HCT116 (cell line): Measurements from ENCODE around the gene GMPPA. TPM values are rescaled to one million over a fixed set of nuclear protein-coding genes. Genes with fewer than 3 reads are reported as not detected.
A peak's percentile ranks its signal among the peaks of the same experiment; 100 is the strongest.

Experiments
- ATAC-seq: fragments of 200-7000 bp; cut with Tn5 transposase; 2 replicates; pipeline ENCODE4 v1.9.1; 2020; ENCODE audit warnings: mild to moderate bottlenecking, moderate library complexity
- BruUV-seq: library from RNA; stranded (reverse); fragments of 400-500 nt; replicated peaks from 2 replicates; lab custom pipeline; 2021; lab: Mats Ljungman, UMichigan
- CTCF ChIA-PET: fragments of 300-600 bp; sonication (Branson Sonifier 250); formaldehyde crosslinking; loops from one replicate; lab custom pipeline; 2021; ENCODE audit warnings: antibody characterized with exemption; lab: Charles Lee
- POLR2A ChIA-PET: fragments of 300-600, 350-600 bp; sonication (Branson Sonifier 250); formaldehyde crosslinking; loops from one replicate; lab custom pipeline; 2021; ENCODE audit warnings: antibody characterized with exemption; lab: Charles Lee
- RAD21 ChIA-PET, 2 experiments: fragments of 300-600 bp; sonication (Branson Sonifier 250); formaldehyde crosslinking; loops; one replicate each; lab custom pipeline; 2023; ENCODE audit warnings: low total read pairs in 2 of 2; ENCODE audit not compliant: uncharacterized antibody in 2 of 2, unreplicated experiment in 2 of 2, low non-redundant PET in 1 of 2; lab: Charles Lee
- DNase-seq: peaks from one replicate; pipeline ENCODE4 v3.0.0-alpha.2; 2010; ENCODE audit warnings: low read depth, low spot score
- H2AFZ ChIP-seq: fragments of 200-600 bp; shearing (Covaris generic), sonication (generic); 2 replicates; pipeline ENCODE4 v1.6.1; 2017; ENCODE audit warnings: low read depth, mixed run types, mixed read lengths, antibody characterized with exemption, low read length; ENCODE audit not compliant: poor library complexity, severe bottlenecking
- H3K27ac ChIP-seq: 2 replicates; pipeline ENCODE4 v1.5.1; 2012; ENCODE audit warnings: low read depth, low read length
- H3K27me3 ChIP-seq: fragments of 200-600 bp; sonication (generic); 2 replicates; pipeline ENCODE4 v1.6.1; 2016; ENCODE audit warnings: mixed run types, low read length, mixed read lengths; ENCODE audit not compliant: insufficient read depth
- H3K36me3 ChIP-seq, 2 experiments: fragments of 200-500 bp in 1 of 2; fragments of 200-600 bp in 1 of 2; sonication (Bioruptor generic) in 1 of 2; sonication (generic) in 1 of 2; 2 replicates each; pipeline versions ENCODE4 v1.5.1 to v1.6.1; 2014 to 2016; ENCODE audit warnings: low read length in 2 of 2, inconsistent platforms in 1 of 2, mixed read lengths in 1 of 2, mixed run types in 1 of 2; ENCODE audit not compliant: insufficient read depth in 2 of 2, control insufficient read depth in 1 of 2
- H3K4me1 ChIP-seq, 2 experiments: fragments of 200-600 bp in 1 of 2; sonication (generic) in 1 of 2; 2 replicates each; pipeline versions ENCODE4 v1.5.1 to v1.6.1; 2012 to 2017; ENCODE audit warnings: low read length in 2 of 2, inconsistent platforms in 1 of 2, mild to moderate bottlenecking in 1 of 2, mixed read lengths in 1 of 2, mixed run types in 1 of 2, moderate library complexity in 1 of 2; ENCODE audit not compliant: insufficient read depth in 2 of 2, control insufficient read depth in 1 of 2
- H3K4me2 ChIP-seq: fragments of 200-600 bp; sonication (generic); 2 replicates; pipeline ENCODE4 v1.6.1; 2017; ENCODE audit warnings: mixed run types, low read length, mixed read lengths
- H3K4me3 ChIP-seq, 2 experiments: fragments of 200-600 bp in 1 of 2; sonication (generic) in 1 of 2; replicated peaks in 1 of 2; 2 replicates each; pipeline ENCODE4 v1.5.1; 2011 to 2016; ENCODE audit warnings: low read length in 2 of 2, control low read depth in 1 of 2, low read depth in 1 of 2, mild to moderate bottlenecking in 1 of 2, mixed read lengths in 1 of 2, mixed run types in 1 of 2
- H3K79me2 ChIP-seq: fragments of 200-600 bp; sonication (generic); 2 replicates; pipeline ENCODE4 v1.6.1; 2017; ENCODE audit warnings: mild to moderate bottlenecking, mixed run types, low read length, moderate library complexity, mixed read lengths; ENCODE audit not compliant: insufficient read depth
- H3K9ac ChIP-seq: fragments of 200-600 bp; sonication (generic); 2 replicates; pipeline ENCODE4 v1.6.1; 2016; ENCODE audit warnings: low read length, mixed read lengths
- H3K9me2 ChIP-seq: fragments of 200-600 bp; sonication (generic), shearing (Covaris generic); 2 replicates; pipeline ENCODE4 v1.6.1; 2017; ENCODE audit warnings: mixed run types, mild to moderate bottlenecking, moderate library complexity; ENCODE audit not compliant: insufficient read depth
- H3K9me3 ChIP-seq, 2 experiments: fragments of 200-500 bp in 1 of 2; fragments of 200-600 bp in 1 of 2; sonication (Bioruptor generic) in 1 of 2; sonication (generic) in 1 of 2; 2 replicates each; pipeline ENCODE4 v1.6.1; 2014 to 2017; ENCODE audit warnings: low read length in 2 of 2, mixed read lengths in 2 of 2, inconsistent platforms in 1 of 2, low read depth in 1 of 2, mild to moderate bottlenecking in 1 of 2, mixed run types in 1 of 2, moderate library complexity in 1 of 2; ENCODE audit not compliant: control insufficient read depth in 1 of 2, insufficient read depth in 1 of 2
- H4K20me1 ChIP-seq: fragments of 200-600 bp; sonication (generic), shearing (Covaris generic); 2 replicates; pipeline ENCODE4 v1.6.1; 2017; ENCODE audit warnings: mixed run types, mild to moderate bottlenecking, moderate library complexity; ENCODE audit not compliant: insufficient read depth
- CTCF ChIP-seq, 3 experiments: fragments of 200-600 bp in 1 of 3; sonication (generic) in 1 of 3; IDR thresholded peaks in 2 of 3; conservative IDR thresholded peaks in 1 of 3; 2 replicates each; pipeline ENCODE4 v1.5.1; 2012 to 2017; ENCODE audit warnings: low read depth in 2 of 3, low read length in 2 of 3, antibody characterized with exemption in 1 of 3, borderline replicate concordance in 1 of 3, control low read depth in 1 of 3, mild to moderate bottlenecking in 1 of 3, mixed read lengths in 1 of 3, mixed run types in 1 of 3, moderate library complexity in 1 of 3; ENCODE audit not compliant: insufficient read depth in 1 of 3
- EGR1 ChIP-seq: IDR thresholded peaks from 2 replicates; pipeline ENCODE4 v1.6.1; 2012; ENCODE audit warnings: low read depth
- ZBTB33 ChIP-seq: IDR thresholded peaks from 2 replicates; pipeline ENCODE4 v1.6.1; 2011; ENCODE audit warnings: mild to moderate bottlenecking, low read length, moderate library complexity; ENCODE audit not compliant: insufficient replicate concordance; ENCODE audit errors: extremely low read depth
- intact Hi-C: fragments of 100-400 bp; cut with micrococcal nuclease; formaldehyde crosslinking; loops from 2 replicates; pipeline ENCODE4 v1.10.0; 2022
- total RNA-seq: library from RNA; stranded (reverse); gene quantifications from one replicate; pipeline ENCODE4 v1.2.1, GENCODE V29; 2021; ENCODE audit not compliant: unreplicated experiment
- TF ChIP-seq, protein P1 (sequence below): IDR thresholded peaks from 2 replicates; pipeline ENCODE4 v1.6.1; 2012

The GMPPA gene
- total RNA-seq, 1 experiment from 2014 or later, result 71.8 TPM

DNA sequence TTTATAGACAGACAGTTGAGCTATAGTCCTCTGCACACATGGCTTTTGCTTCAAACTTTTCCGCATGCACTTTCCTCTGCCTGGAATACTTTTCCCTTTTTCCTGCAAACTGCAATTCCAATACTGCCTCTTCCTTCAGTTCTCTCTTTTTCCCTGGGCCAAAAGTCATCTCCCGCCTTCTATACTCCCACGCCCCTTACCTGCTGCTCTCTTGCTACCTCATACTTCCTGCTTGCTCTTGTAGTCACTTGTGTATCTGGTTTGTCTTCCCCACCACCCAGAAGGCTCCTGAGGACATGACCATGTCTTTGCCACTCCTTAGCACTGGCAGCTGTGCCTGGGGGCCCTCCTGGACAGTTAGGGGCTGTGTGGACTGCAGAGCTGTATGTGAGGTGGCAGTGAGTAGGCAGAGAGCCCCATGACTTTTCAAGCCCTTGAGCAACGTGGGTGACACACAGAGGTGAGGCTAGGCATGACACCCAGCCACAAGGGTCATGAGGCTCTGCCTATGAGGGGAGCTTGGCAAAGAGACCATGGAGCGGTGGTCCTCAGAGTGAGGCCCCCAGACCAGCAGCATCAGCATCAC, 40.8 kb upstream of the GMPPA start:
- TF ChIP-seq, protein P1, sequence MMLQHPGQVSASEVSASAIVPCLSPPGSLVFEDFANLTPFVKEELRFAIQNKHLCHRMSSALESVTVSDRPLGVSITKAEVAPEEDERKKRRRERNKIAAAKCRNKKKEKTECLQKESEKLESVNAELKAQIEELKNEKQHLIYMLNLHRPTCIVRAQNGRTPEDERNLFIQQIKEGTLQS, result no peak
- TF ChIP-seq ZBTB33 (no peak), CTCF (IDR thresholded peaks at IDR 0.05 in 2 of 3, conservative IDR thresholded peaks at IDR 0.05 in 1 of 3; ENCODE audit: borderline replicate concordance in 1 of 3, insufficient read depth in 1 of 3, low read depth in 2 of 3, low read length in 2 of 3) (peak in 1 of 3 experiments; percentile 26; a peak in 2 of 6 replicates), EGR1 (no peak)
- no peak for DNase-seq
- Histone ChIP-seq H3K4me3 (no peak overlapping the region), H2AFZ (no peak overlapping the region), H4K20me1 (no peaks in the 10 kb centered on the region), H3K9me3 (no peaks in the 10 kb centered on the region), H3K79me2 (no peaks in the 10 kb centered on the region; the same call in 1 of the 2 replicates), H3K27ac (no peak overlapping the region), H3K4me2 (peak overlapping the region; percentile 34), H3K36me3 (peaks cover 3 to 15% of the 10 kb centered on the region in 2 experiments; a peak in 3 of 4 replicates), H3K9ac (peak overlapping the region; percentile 27; the same call in 1 of the 2 replicates), H3K27me3 (no peaks in the 10 kb centered on the region), H3K9me2 (no peaks in the 10 kb centered on the region), H3K4me1 (peaks cover 13 to 55% of the 10 kb centered on the region in 2 experiments)
- ChIA-PET CTCF (interaction anchor here (0.7 to 2.8 kb wide), 8 partner anchors 16 to 72 kb away, joined by 3 to 15 read pairs (median 3); partner anchors contain the start of gene DNPEP), POLR2A (interaction anchor here (0.9 kb wide), 1 partner anchor 41 kb away, joined by 3 read pairs; the partner anchor contains the start of gene GMPPA), RAD21 (interaction anchor here (0.6 to 1.7 kb wide), 2 partner anchors 40 to 72 kb away, joined by 4 to 5 read pairs; partner anchors contain the start of gene DES (in 1 of the 2))
- peak; percentile 57 for ATAC-seq
- intact Hi-C loops, result loop anchor here (2.0 kb wide), 1 partner anchor 55 kb away; no protein-coding TSS in a partner anchor
- BruUV-seq, result no TSS peak
